ENCODE results near the gene KCNJ10.

DNA sequence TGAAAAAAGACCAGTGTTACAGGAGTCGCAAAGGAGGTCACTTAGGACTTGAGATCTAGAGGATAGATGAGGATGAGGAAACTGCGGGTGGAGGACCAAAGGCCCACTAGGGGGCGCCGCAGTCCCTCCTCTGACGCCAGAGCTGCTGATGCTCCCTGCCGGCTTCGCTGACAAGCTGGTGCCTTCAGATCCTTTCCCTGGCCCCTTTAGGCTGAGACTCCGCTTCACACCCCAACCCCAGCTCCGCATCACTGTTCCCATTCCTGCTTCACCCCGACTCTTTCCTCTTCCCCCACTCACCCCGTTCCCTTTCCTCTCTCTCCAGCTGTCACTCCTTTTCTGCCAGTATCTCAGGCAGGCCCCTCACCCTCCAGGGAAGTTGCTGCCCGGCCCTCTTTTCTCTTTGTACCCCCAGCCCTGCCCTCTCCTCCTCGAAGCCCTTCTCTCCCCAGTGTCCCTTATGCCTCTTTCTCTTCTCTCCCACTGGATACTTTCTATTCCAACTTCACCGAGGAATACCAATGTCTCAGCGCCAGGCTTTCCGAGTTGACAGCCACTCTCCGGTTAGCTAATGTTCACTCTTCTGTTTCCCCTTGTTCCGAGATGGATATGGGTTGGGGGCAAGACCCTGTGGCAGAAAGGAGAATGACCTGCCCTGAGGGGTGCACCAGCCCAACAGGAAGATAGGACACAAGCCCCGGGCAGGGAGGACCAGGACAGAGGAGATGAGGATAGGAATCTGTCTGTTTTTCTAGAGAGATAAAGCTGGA is 15.9 kb upstream of the KCNJ10 start:
- TF ChIP-seq CTCF (conservative IDR thresholded peaks at IDR 0.05; ENCODE audit: low read length) (peak; percentile 89), EZH2phosphoT487 (IDR thresholded peaks at IDR 0.05; ENCODE audit: borderline replicate concordance) (no peak)
